Ishikawa (cell line): Measurements from ENCODE around the gene MFAP3L.

Experiments
- CEBPB ChIP-seq: IDR thresholded peaks from 2 replicates; pipeline ENCODE4 v1.6.1; 2012
- CREB1 ChIP-seq: IDR thresholded peaks from 2 replicates; pipeline ENCODE4 v1.6.1; 2012; ENCODE audit warnings: low read depth
- EGR1 ChIP-seq: IDR thresholded peaks from 2 replicates; pipeline ENCODE4 v1.6.1; 2012
- EP300 ChIP-seq: IDR thresholded peaks from 2 replicates; pipeline ENCODE4 v1.6.1; 2012; ENCODE audit warnings: borderline replicate concordance
- FOXM1 ChIP-seq: IDR thresholded peaks from 2 replicates; pipeline ENCODE4 v1.6.1; 2012; ENCODE audit warnings: low read depth, borderline replicate concordance
- MAX ChIP-seq: IDR thresholded peaks from 2 replicates; pipeline ENCODE4 v1.6.1; 2012
- NFIC ChIP-seq: IDR thresholded peaks from 2 replicates; pipeline ENCODE4 v1.6.1; 2012
- RAD21 ChIP-seq: IDR thresholded peaks from 2 replicates; pipeline ENCODE4 v1.6.1; 2012; ENCODE audit warnings: low read depth
- REST ChIP-seq: IDR thresholded peaks from 2 replicates; pipeline ENCODE4 v1.6.1; 2012; ENCODE audit warnings: low read depth, mild to moderate bottlenecking
- TAF1 ChIP-seq: IDR thresholded peaks from 2 replicates; pipeline ENCODE4 v1.6.1; 2012; ENCODE audit warnings: low read depth, mild to moderate bottlenecking
- TCF12 ChIP-seq: IDR thresholded peaks from 2 replicates; pipeline ENCODE4 v1.6.1; 2012; ENCODE audit warnings: low read depth
- TEAD4 ChIP-seq: IDR thresholded peaks from 2 replicates; pipeline ENCODE4 v1.6.1; 2012
- USF1 ChIP-seq: IDR thresholded peaks from 2 replicates; pipeline ENCODE4 v1.6.1; 2012
- YY1 ChIP-seq: IDR thresholded peaks from 2 replicates; pipeline ENCODE4 v1.6.1; 2012; ENCODE audit warnings: low read depth
- ZBTB7A ChIP-seq: IDR thresholded peaks from 2 replicates; pipeline ENCODE4 v1.6.1; 2012; ENCODE audit warnings: low read depth

MFAP3L gene

GRCh38 chr4:170003071-170004070 is 22.8 kb downstream of the MFAP3L start:
- TF ChIP-seq FOXM1 (no peak), TEAD4 (no peak)

- TF ChIP-seq TEAD4: no peak
- no peak for TF ChIP-seq TCF12
- no peak for TF ChIP-seq ZBTB7A
- TF ChIP-seq FOXM1: no peak
Observed at GRCh38 chr4:170001745-170002267, 24.4 kb downstream of the MFAP3L start.

GRCh38 chr4:170001011-170001744 is 25.0 kb downstream of the MFAP3L start:
- TF ChIP-seq TCF12 (no peak), YY1 (no peak), RAD21 (no peak), EP300 (no peak), FOXM1 (no peak), TEAD4 (no peak)

- TF ChIP-seq USF1 (no peak), MAX (no peak), REST (no peak), RAD21 (no peak), YY1 (no peak), EP300 (no peak), ZBTB7A (no peak), CREB1 (no peak), TAF1 (no peak), TCF12 (no peak), CEBPB (no peak), TEAD4 (no peak), NFIC (no peak), FOXM1 (no peak), EGR1 (no peak)
Observed at GRCh38 chr4:169999923-170000322, 26.3 kb downstream of the MFAP3L start.

GRCh38 chr4:169998981-169999380 is 27.2 kb downstream of the MFAP3L start:
- TF ChIP-seq NFIC (no peak), REST (no peak), EP300 (no peak), TAF1 (no peak), YY1 (no peak), RAD21 (no peak), FOXM1 (no peak), ZBTB7A (no peak), TEAD4 (no peak), CREB1 (no peak), USF1 (no peak), TCF12 (no peak), EGR1 (no peak), CEBPB (no peak), MAX (no peak)
